Stomach smooth muscle (tissue), 2 donors: ENCODE measurements around the gene DLG2.

Source experiments
- H3K27ac ChIP-seq: one replicate; pipeline ENCODE4 v1.7.0; 2013; ENCODE audit warnings: mild to moderate bottlenecking, low read length, inconsistent platforms
- H3K27me3 ChIP-seq, 2 donors: one replicate each; pipeline ENCODE4 v1.7.0; 2013; ENCODE audit warnings: low read length in 2 of 2; ENCODE audit not compliant: insufficient read depth in 2 of 2, control insufficient read depth in 1 of 2
- H3K36me3 ChIP-seq, 2 donors: one replicate each; pipeline ENCODE4 v1.7.0; 2013; ENCODE audit warnings: low read length in 2 of 2; ENCODE audit not compliant: control insufficient read depth in 2 of 2, insufficient read depth in 2 of 2
- H3K4me1 ChIP-seq: one replicate; pipeline ENCODE4 v1.7.0; 2013; ENCODE audit warnings: low read length; ENCODE audit not compliant: control insufficient read depth, insufficient read depth
- H3K4me3 ChIP-seq, 2 donors: one replicate each; pipeline ENCODE4 v1.7.0; 2013; ENCODE audit warnings: low read length in 2 of 2
- H3K9ac ChIP-seq, 2 donors: one replicate each; pipeline ENCODE4 v1.7.0; 2013; ENCODE audit warnings: low read length in 2 of 2, mild to moderate bottlenecking in 1 of 2
- H3K9me3 ChIP-seq, 2 donors: one replicate each; pipeline ENCODE4 v1.7.0; 2013; ENCODE audit warnings: low read length in 2 of 2; ENCODE audit not compliant: control insufficient read depth in 2 of 2
- donor health status: healthy.
- donor health status: Pancreatic carcinoma.

The DLG2 gene

GRCh38 chr11:84722583-84723108 is 904.5 kb downstream of the DLG2 start:
- Histone ChIP-seq H3K36me3 (no peaks in the 10 kb centered on the region), H3K9ac (no peak overlapping the region), H3K4me1 (peaks cover 7% of the 10 kb centered on the region), H3K4me3 (no peak overlapping the region), H3K27ac (no peak overlapping the region), H3K27me3 (no peaks in the 10 kb centered on the region), H3K9me3 (no peaks in the 10 kb centered on the region)

- H3K27me3 ChIP-seq: no peaks in the 10 kb centered on the region
- no peaks in the 10 kb centered on the region for H3K36me3 ChIP-seq
- H3K27ac ChIP-seq: no peak overlapping the region
- no peaks in the 10 kb centered on the region for H3K9me3 ChIP-seq
- peak overlapping the region in 1 of 2 donors; percentile 72 for H3K4me3 ChIP-seq
- peaks cover 7% of the 10 kb centered on the region for H3K4me1 ChIP-seq
- H3K9ac ChIP-seq: no peak overlapping the region
Observed at GRCh38 chr11:84721561-84721961, 905.6 kb downstream of the DLG2 start.

- Histone ChIP-seq H3K27ac (no peak overlapping the region), H3K4me3 (peak overlapping the region; percentile 72 to 81), H3K9ac (peak overlapping the region; percentile 48 to 54), H3K27me3 (no peaks in the 10 kb centered on the region), H3K9me3 (no peaks in the 10 kb centered on the region), H3K4me1 (peaks cover 7% of the 10 kb centered on the region), H3K36me3 (no peaks in the 10 kb centered on the region)
Observed at GRCh38 chr11:84720706-84721402, 906.3 kb downstream of the DLG2 start.

GRCh38 chr11:84719935-84720577 is 907.1 kb downstream of the DLG2 start:
- H3K4me3 ChIP-seq: peak overlapping the region; percentile 72 to 81
- no peaks in the 10 kb centered on the region for H3K36me3 ChIP-seq
- H3K27ac ChIP-seq: no peak overlapping the region
- H3K9ac ChIP-seq: no peak overlapping the region
- no peaks in the 10 kb centered on the region for H3K27me3 ChIP-seq
- no peaks in the 10 kb centered on the region for H3K9me3 ChIP-seq
- H3K4me1 ChIP-seq: peaks cover 7% of the 10 kb centered on the region

- Histone ChIP-seq H3K9ac (no peak overlapping the region), H3K9me3 (no peaks in the 10 kb centered on the region), H3K4me1 (no peaks in the 10 kb centered on the region), H3K27ac (no peak overlapping the region), H3K4me3 (no peak overlapping the region), H3K36me3 (no peaks in the 10 kb centered on the region), H3K27me3 (no peaks in the 10 kb centered on the region)
Observed at GRCh38 chr11:84714316-84714780, 912.8 kb downstream of the DLG2 start.

GRCh38 chr11:84691830-84692229 is 935.3 kb downstream of the DLG2 start:
- no peaks in the 10 kb centered on the region for H3K36me3 ChIP-seq
- H3K9ac ChIP-seq: no peak overlapping the region
- H3K4me1 ChIP-seq: no peaks in the 10 kb centered on the region
- no peaks in the 10 kb centered on the region for H3K27me3 ChIP-seq
- no peaks in the 10 kb centered on the region for H3K9me3 ChIP-seq
- H3K4me3 ChIP-seq: no peak overlapping the region
- H3K27ac ChIP-seq: no peak overlapping the region

GRCh38 chr11:84687433-84687832 is 939.7 kb downstream of the DLG2 start:
- Histone ChIP-seq H3K9ac (no peak overlapping the region), H3K4me3 (no peak overlapping the region), H3K36me3 (no peaks in the 10 kb centered on the region), H3K4me1 (no peaks in the 10 kb centered on the region), H3K27ac (no peak overlapping the region), H3K9me3 (no peaks in the 10 kb centered on the region), H3K27me3 (no peaks in the 10 kb centered on the region)

- Histone ChIP-seq H3K27ac (no peak overlapping the region), H3K4me1 (no peaks in the 10 kb centered on the region), H3K36me3 (no peaks in the 10 kb centered on the region)
Observed at GRCh38 chr11:84686716-84687115, 940.4 kb downstream of the DLG2 start.

GRCh38 chr11:84685976-84686375 is 941.2 kb downstream of the DLG2 start:
- no peaks in the 10 kb centered on the region for H3K9me3 ChIP-seq
- H3K27me3 ChIP-seq: no peaks in the 10 kb centered on the region
- H3K36me3 ChIP-seq: no peaks in the 10 kb centered on the region
- H3K4me1 ChIP-seq: no peaks in the 10 kb centered on the region
- H3K4me3 ChIP-seq: no peak overlapping the region
- H3K27ac ChIP-seq: no peak overlapping the region
- no peak overlapping the region for H3K9ac ChIP-seq

More at GRCh38 chr11:84686716-84687115, 940.4 kb downstream of the DLG2 start:
- H3K9ac ChIP-seq: no peak overlapping the region
- no peak overlapping the region for H3K4me3 ChIP-seq
- H3K9me3 ChIP-seq: no peaks in the 10 kb centered on the region
- H3K27me3 ChIP-seq: no peaks in the 10 kb centered on the region

GRCh38 chr11:84685149-84685548 is 942.0 kb downstream of the DLG2 start:
- Histone ChIP-seq H3K4me3 (no peak overlapping the region), H3K9me3 (no peaks in the 10 kb centered on the region), H3K27me3 (no peaks in the 10 kb centered on the region), H3K4me1 (no peaks in the 10 kb centered on the region), H3K36me3 (no peaks in the 10 kb centered on the region), H3K27ac (no peak overlapping the region), H3K9ac (no peak overlapping the region)

- H3K9me3 ChIP-seq: no peaks in the 10 kb centered on the region
- no peak overlapping the region for H3K9ac ChIP-seq
- H3K4me3 ChIP-seq: no peak overlapping the region
- no peak overlapping the region for H3K27ac ChIP-seq
- H3K36me3 ChIP-seq: no peaks in the 10 kb centered on the region
- no peaks in the 10 kb centered on the region for H3K4me1 ChIP-seq
- H3K27me3 ChIP-seq: no peaks in the 10 kb centered on the region
Observed at GRCh38 chr11:84681456-84681855, 945.7 kb downstream of the DLG2 start.
